Stimulated activated CD4-positive, alpha-beta T cell treated with anti-CD3 and anti-CD28 coated beads, Interleukin-12 subunit alpha, Interleukin-12 subunit beta, amount 100 ng/mL, for 48 hours (primary cell): ENCODE data around the gene OPCML.

Experiments
- DNase-seq, 3 donors: peaks; one replicate each; pipeline ENCODE4 v3.0.0-alpha.2; 2020; ENCODE audit warnings: low read depth in 2 of 3, low spot score in 1 of 3

Gene OPCML

GRCh38 chr11:132872211-132872610, 660.1 kb downstream of the OPCML start:
- DNase-seq = no peak

- DNase-seq = no peak
These were observed 665.3 kb downstream of the OPCML start for GRCh38 chr11:132866783-132867545.

GRCh38 chr11:132865623-132866022, 666.7 kb downstream of the OPCML start:
- no peak for DNase-seq

- no peak for DNase-seq
These were observed 667.3 kb downstream of the OPCML start for GRCh38 chr11:132864811-132865576.

- no peak for DNase-seq
These were observed 669.4 kb downstream of the OPCML start for GRCh38 chr11:132862933-132863332.

GRCh38 chr11:132862137-132862536, 670.2 kb downstream of the OPCML start:
- no peak for DNase-seq

GRCh38 chr11:132859306-132859705, 673.0 kb downstream of the OPCML start:
- DNase-seq = no peak

GRCh38 chr11:132858223-132858622, 674.1 kb downstream of the OPCML start:
- DNase-seq = no peak

- DNase-seq = no peak
These were observed 676.3 kb downstream of the OPCML start for GRCh38 chr11:132856032-132856431.

GRCh38 chr11:132855516-132855915, 676.8 kb downstream of the OPCML start:
- no peak for DNase-seq

- no peak for DNase-seq
These were observed 678.4 kb downstream of the OPCML start for GRCh38 chr11:132853886-132854285.

GRCh38 chr11:132852361-132852760, 679.9 kb downstream of the OPCML start:
- DNase-seq = no peak

GRCh38 chr11:132851247-132851646, 681.1 kb downstream of the OPCML start:
- DNase-seq = no peak

GRCh38 chr11:132850266-132850665, 682.0 kb downstream of the OPCML start:
- DNase-seq = no peak

GRCh38 chr11:132848336-132848735, 684.0 kb downstream of the OPCML start:
- DNase-seq = no peak

GRCh38 chr11:132846075-132846474, 686.2 kb downstream of the OPCML start:
- DNase-seq = no peak

- no peak for DNase-seq
These were observed 687.2 kb downstream of the OPCML start for GRCh38 chr11:132844956-132845696.

GRCh38 chr11:132840660-132841059, 691.6 kb downstream of the OPCML start:
- DNase-seq = no peak

GRCh38 chr11:132840191-132840590, 692.1 kb downstream of the OPCML start:
- no peak for DNase-seq

- DNase-seq = no peak
These were observed 692.9 kb downstream of the OPCML start for GRCh38 chr11:132839236-132839945.

GRCh38 chr11:132838627-132839026, 693.7 kb downstream of the OPCML start:
- DNase-seq = no peak
